GM18508 (cell line): ENCODE measurements around the gene AKR7A2.

Source experiments
- ATAC-seq: cut with Tn5 transposase; IDR thresholded peaks from one replicate; pipeline ENCODE4 v1.9.1; 2021; ENCODE audit warnings: moderate number of reproducible peaks; ENCODE audit not compliant: insufficient read depth, unreplicated experiment

Gene AKR7A2

GRCh38 chr1:19311931-19312781, at the start of gene AKR7A2, which contains the start of gene SLC66A1:
Gene AKR7A2 (minus strand): TSS chr1:19312144. CDS start chr1:19312124, 20 bp downstream.
Gene SLC66A1 (plus strand): TSS chr1:19312326. CDS start chr1:19317678, 5,352 bp downstream.
- no peak for ATAC-seq

GRCh38 chr1:19360843-19361610, 49.1 kb upstream of the AKR7A2 start:
- no peak for ATAC-seq

- ATAC-seq, result no peak
Measured at GRCh38 chr1:19360432-19360831, 48.5 kb upstream of the AKR7A2 start.

- no peak for ATAC-seq
Measured at GRCh38 chr1:19360016-19360415, 48.1 kb upstream of the AKR7A2 start.

- ATAC-seq, result no peak
Measured at GRCh38 chr1:19359357-19359756, 47.4 kb upstream of the AKR7A2 start.

- ATAC-seq, result no peak
Measured at GRCh38 chr1:19358710-19359109, 46.8 kb upstream of the AKR7A2 start.

- ATAC-seq, result no peak
Measured at GRCh38 chr1:19357299-19357986, 45.5 kb upstream of the AKR7A2 start.

- ATAC-seq, result no peak
Measured at GRCh38 chr1:19356266-19356665, 44.3 kb upstream of the AKR7A2 start.

- ATAC-seq, result no peak
Measured at GRCh38 chr1:19354531-19354981, 42.6 kb upstream of the AKR7A2 start.

GRCh38 chr1:19353596-19353995, 41.7 kb upstream of the AKR7A2 start:
- ATAC-seq, result no peak

GRCh38 chr1:19352839-19353238, 40.9 kb upstream of the AKR7A2 start:
- no peak for ATAC-seq

- ATAC-seq, result no peak
Measured at GRCh38 chr1:19351873-19352272, 39.9 kb upstream of the AKR7A2 start.

- ATAC-seq, result no peak
Measured at GRCh38 chr1:19350566-19350965, 38.6 kb upstream of the AKR7A2 start.

GRCh38 chr1:19349999-19350398, 38.1 kb upstream of the AKR7A2 start:
- ATAC-seq, result no peak

- no peak for ATAC-seq
Measured at GRCh38 chr1:19348441-19349198, 36.7 kb upstream of the AKR7A2 start.

- no peak for ATAC-seq
Measured at GRCh38 chr1:19347533-19348172, 35.7 kb upstream of the AKR7A2 start.

GRCh38 chr1:19346026-19346425, 34.1 kb upstream of the AKR7A2 start:
- ATAC-seq, result no peak

GRCh38 chr1:19345391-19345790, 33.4 kb upstream of the AKR7A2 start:
- no peak for ATAC-seq

GRCh38 chr1:19344831-19345230, 32.9 kb upstream of the AKR7A2 start:
- no peak for ATAC-seq
